Measurements from ENCODE around the gene ITIH1. TPM values are rescaled to one million over a fixed set of nuclear protein-coding genes. Genes with fewer than 3 reads are reported as not detected.

ITIH1 gene
- total RNA-seq, 2 donors from 2014 or later: 4.4 TPM; not detected in 1

DNA sequence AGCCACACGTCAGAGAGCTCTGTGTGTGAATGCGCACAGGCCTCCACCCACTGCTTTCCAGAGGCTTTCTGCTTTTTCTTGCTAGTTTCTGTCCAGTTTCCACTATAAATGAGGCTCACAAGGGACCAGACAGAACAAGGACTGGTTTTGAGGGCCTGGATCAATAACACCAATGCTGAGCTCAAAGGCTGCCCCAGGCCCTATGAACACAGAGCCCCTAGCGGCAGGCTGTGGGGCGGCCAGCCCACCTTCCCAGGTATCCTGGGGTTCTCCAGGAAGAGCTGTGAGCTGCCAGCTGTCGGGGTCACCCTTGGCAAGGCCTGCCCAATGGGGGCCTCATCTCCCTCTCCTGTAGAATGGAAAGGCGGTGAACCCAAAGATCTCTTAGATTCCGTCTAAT lies 15.0 kb downstream of the ITIH1 start:
- Histone ChIP-seq H3K27me3 (no peaks in the 10 kb centered on the region), H3K4me3 (no peak overlapping the region), H3K27ac (no peak overlapping the region), H3K36me3 (replicated peaks in 1 of 2; ENCODE audit: insufficient read depth in 1 of 2, low read depth in 2 of 2) (no peaks in the 10 kb centered on the region), H3K4me1 (peaks cover 10% of the 10 kb centered on the region), H3K9me3 (no peaks in the 10 kb centered on the region)
- WGBS, 2 donors: 71 to 75% methylated on average over 7 of the region's 7 CpGs
- ATAC-seq (no peak), DNase-seq (no peak)
- intact Hi-C loops (cut with DNase I): no loop called here
- no peak for TF ChIP-seq POLR2A (IDR thresholded peaks at IDR 0.05)
- TF ChIP-seq, protein P1, sequence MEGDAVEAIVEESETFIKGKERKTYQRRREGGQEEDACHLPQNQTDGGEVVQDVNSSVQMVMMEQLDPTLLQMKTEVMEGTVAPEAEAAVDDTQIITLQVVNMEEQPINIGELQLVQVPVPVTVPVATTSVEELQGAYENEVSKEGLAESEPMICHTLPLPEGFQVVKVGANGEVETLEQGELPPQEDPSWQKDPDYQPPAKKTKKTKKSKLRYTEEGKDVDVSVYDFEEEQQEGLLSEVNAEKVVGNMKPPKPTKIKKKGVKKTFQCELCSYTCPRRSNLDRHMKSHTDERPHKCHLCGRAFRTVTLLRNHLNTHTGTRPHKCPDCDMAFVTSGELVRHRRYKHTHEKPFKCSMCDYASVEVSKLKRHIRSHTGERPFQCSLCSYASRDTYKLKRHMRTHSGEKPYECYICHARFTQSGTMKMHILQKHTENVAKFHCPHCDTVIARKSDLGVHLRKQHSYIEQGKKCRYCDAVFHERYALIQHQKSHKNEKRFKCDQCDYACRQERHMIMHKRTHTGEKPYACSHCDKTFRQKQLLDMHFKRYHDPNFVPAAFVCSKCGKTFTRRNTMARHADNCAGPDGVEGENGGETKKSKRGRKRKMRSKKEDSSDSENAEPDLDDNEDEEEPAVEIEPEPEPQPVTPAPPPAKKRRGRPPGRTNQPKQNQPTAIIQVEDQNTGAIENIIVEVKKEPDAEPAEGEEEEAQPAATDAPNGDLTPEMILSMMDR (IDR thresholded peaks at IDR 0.05): no peak

DNA sequence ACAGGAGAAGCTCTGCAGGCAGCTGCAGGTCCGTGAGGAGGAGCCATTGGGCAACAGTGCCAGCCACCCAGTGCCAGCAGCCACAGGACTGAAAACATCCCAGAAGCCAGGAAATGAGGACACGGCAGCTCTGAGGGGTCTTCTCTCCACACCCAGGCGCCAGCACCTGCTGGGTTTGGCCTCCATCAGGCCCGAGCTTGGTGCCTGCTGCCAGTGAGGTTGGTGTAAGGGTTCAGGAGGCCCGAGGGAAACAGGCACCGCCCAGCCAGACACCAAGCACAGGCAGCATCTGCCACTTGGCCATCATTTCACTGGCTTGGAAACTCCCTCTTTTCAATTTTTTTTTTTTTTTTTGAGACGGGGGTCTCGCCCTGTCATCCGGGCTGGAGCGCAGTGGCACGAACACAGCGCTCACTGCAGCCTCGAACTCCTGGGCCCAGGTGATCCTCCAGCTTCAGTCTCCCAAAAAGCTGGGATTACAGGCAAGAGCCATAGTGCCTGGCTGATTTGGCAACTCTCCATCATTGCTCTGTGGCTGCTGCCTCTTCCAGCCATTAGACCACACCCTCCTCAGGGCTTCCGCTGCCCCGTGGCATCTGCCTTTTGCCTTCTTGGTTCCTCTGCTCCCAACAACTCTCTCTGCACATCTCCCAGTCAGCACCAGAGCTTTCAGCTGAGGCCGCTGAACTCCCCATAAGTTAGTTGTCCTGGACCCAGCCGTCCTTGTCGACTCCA lies 15.7 kb downstream of the ITIH1 start:
- H3K36me3 ChIP-seq (replicated peaks in 1 of 2; ENCODE audit: insufficient read depth in 1 of 2, low read depth in 2 of 2): no peaks in the 10 kb centered on the region
- ATAC-seq (no peak), DNase-seq (no peak)
- no peak for TF ChIP-seq POLR2A (IDR thresholded peaks at IDR 0.05)
- TF ChIP-seq, protein P1 (IDR thresholded peaks at IDR 0.05): no peak
- H3K4me3 ChIP-seq: no peak overlapping the region
- H3K27me3 ChIP-seq: no peaks in the 10 kb centered on the region
- 78 to 85% methylated on average over 16 to 17 of the region's 18 CpGs for WGBS, 2 donors
- no peak overlapping the region for H3K27ac ChIP-seq
- intact Hi-C loops (cut with DNase I): no loop called here
- no peaks in the 10 kb centered on the region for H3K9me3 ChIP-seq
- peaks cover 10% of the 10 kb centered on the region for H3K4me1 ChIP-seq

DNA sequence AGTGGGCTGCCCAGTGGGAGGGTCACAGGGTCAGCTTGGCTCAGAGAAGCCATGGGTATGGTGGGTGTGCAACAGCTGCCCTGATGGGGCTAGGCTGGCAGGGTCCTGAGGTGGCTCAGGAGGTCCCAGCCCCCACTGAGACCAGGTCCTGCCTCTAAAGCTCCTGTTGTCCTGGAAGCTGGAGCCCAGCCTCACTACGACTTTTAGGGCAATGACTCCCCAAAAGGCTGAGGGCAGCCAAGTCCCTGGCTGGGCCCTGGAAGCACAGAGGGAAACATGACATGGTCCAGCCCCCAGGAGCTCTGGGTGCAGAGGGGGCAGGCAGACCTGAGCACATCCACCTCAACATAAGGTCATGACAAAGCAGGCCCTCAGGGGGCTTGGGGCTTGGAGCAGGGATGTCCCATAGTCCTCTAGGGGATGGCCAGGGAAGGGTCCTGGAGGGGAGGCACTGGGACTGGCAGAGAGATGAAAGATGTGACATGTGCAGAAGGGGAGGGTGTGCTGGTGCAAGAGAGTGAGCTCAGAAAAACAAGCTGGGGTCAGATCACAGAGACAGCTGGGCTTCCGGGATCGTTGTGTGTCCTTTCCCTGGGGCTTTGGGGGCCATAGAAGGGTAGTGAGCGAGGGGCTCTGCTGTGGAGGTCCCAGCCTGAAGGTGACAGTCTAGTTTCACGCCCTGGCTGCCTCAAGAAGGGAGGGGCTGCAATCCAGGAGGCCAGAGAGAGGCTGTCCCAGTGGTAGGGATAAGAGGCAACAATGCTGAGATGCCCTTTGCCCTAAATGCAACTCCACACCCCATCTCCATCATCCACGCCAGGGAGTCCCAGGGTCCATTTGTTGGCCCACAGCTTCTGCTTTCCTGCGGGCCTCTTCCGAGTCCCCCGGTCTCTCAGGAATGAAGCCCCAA lies 16.6 kb downstream of the ITIH1 start:
- no peak for TF ChIP-seq POLR2A (IDR thresholded peaks at IDR 0.05)
- TF ChIP-seq, protein P1 (IDR thresholded peaks at IDR 0.05): no peak
- peaks cover 10% of the 10 kb centered on the region for H3K4me1 ChIP-seq
- intact Hi-C loops (cut with DNase I): no loop called here
- no peak for ATAC-seq
- WGBS, 2 donors: 90 to 94% methylated on average over 7 to 9 of the region's 9 CpGs
- no peaks in the 10 kb centered on the region for H3K36me3 ChIP-seq (replicated peaks in 1 of 2; ENCODE audit: insufficient read depth in 1 of 2, low read depth in 2 of 2)
- DNase-seq: no peak
- H3K9me3 ChIP-seq: no peaks in the 10 kb centered on the region
- H3K27ac ChIP-seq: no peak overlapping the region
- H3K27me3 ChIP-seq: no peaks in the 10 kb centered on the region
- H3K4me3 ChIP-seq: no peak overlapping the region

DNA sequence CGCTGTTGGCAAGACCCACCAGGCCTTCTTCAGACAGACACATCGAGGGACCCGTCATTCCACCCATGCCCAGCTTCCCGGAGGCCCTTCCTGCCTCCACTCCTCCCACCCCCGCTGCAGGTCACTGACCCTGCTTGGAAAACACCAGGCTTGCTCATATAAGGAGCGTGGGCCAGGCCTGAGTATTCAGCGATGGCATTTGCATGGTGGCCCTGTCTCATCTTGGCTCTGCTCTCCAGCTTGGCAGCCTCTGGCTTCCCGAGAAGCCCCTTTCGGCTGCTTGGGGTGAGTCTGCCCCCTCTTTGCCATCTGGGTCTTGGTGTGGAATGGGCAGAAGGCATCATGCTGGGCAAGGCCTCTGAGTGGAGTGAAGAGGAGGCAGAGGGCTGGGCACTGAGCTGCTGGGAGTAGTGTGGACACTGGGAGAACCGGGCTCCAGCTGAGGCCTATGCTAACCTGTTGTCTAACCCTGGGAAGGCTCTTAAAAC lies 17.3 kb downstream of the ITIH1 start, which contains the start of gene ITIH3:
ITIH3 (plus strand) TSS at position 185 of the 488 bp plus-strand sequence; CDS start at position 193, 8 bp downstream.
- intact Hi-C loops (cut with DNase I): no loop called here
- H3K4me3 ChIP-seq: no peak within 1 kb of the TSS
- TF ChIP-seq, protein P1 (IDR thresholded peaks at IDR 0.05): no peak
- TF ChIP-seq POLR2A (IDR thresholded peaks at IDR 0.05): no peak
- H3K27me3 ChIP-seq: no peaks in the 10 kb centered on the region
- H3K27ac ChIP-seq: no peak within 1 kb of the TSS
- ATAC-seq (no peak), DNase-seq (no peak)
- WGBS, 2 donors: 70 to 88% methylated on average over 6 to 8 of the region's 10 CpGs
- H3K36me3 ChIP-seq (replicated peaks in 1 of 2; ENCODE audit: insufficient read depth in 1 of 2, low read depth in 2 of 2): no peaks in the 10 kb centered on the region
- H3K9me3 ChIP-seq: no peaks in the 10 kb centered on the region
- peaks cover 10% of the 10 kb centered on the region for H3K4me1 ChIP-seq

Measured in body of pancreas (tissue), 4 donors.